Testis (tissue), 2 donors: Measurements from ENCODE around the gene CMYA5.

ENCODE experiments used
- POLR2A ChIP-seq: fragments of 450-650 bp; IDR thresholded peaks from one replicate; pipeline ENCODE4 v1.6.1; 2017; ENCODE audit warnings: antibody characterized with exemption, mild to moderate bottlenecking, moderate library complexity
- TF ChIP-seq, protein P1 (sequence below), 3 experiments: fragments of 450-650 bp in 2 of 3; fragments of 200-600 bp in 1 of 3; sonication (generic) in 1 of 3; IDR thresholded peaks; one replicate each; pipeline ENCODE4 v1.5.1; 2016 to 2019; ENCODE audit warnings: antibody characterized with exemption in 3 of 3, mild to moderate bottlenecking in 2 of 3, moderate library complexity in 1 of 3

DNA sequence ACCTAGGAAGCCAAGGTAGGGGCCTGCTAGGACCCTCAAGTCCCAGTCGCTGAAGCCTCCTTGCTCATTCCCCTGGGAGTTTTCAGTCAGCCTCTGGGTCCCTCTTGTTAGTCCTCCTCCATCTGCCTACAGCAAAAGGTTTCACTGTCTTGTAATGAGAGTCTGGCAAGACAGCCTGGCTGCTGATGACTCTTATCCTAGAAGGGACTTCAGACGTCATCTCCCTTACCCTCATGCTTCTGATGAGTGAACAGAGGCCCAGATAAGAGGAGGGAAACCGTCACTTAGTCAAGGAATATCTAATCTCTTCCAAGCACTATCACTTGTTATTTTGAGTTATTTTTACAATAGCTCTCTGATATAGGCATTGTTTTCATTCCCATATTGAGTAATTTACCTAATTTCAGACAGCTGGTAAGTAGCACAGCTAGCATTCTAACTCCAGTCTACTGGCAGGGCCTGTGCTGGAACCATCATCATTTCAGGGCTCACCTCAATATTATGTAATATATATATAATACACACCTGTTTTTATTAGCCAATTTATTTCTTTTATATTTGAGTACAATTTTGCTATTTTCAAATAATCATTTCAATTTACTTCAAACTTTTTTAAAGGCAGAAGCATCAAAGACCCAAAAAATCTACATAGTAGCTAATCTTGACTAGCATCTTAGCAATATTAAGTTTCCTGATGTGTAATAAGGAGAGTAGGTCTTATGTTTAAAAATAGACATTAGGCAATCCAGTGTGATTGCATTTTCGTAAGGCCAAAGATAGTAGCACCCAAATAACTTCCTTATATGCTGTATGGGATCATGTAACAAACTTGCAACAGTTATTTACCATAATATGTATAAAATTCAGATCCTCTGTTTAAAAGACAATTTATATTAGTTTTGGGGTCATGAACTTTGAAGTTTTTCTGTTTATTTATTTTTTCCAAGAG lies 7.9 kb downstream of the CMYA5 start:
- TF ChIP-seq, protein P1, sequence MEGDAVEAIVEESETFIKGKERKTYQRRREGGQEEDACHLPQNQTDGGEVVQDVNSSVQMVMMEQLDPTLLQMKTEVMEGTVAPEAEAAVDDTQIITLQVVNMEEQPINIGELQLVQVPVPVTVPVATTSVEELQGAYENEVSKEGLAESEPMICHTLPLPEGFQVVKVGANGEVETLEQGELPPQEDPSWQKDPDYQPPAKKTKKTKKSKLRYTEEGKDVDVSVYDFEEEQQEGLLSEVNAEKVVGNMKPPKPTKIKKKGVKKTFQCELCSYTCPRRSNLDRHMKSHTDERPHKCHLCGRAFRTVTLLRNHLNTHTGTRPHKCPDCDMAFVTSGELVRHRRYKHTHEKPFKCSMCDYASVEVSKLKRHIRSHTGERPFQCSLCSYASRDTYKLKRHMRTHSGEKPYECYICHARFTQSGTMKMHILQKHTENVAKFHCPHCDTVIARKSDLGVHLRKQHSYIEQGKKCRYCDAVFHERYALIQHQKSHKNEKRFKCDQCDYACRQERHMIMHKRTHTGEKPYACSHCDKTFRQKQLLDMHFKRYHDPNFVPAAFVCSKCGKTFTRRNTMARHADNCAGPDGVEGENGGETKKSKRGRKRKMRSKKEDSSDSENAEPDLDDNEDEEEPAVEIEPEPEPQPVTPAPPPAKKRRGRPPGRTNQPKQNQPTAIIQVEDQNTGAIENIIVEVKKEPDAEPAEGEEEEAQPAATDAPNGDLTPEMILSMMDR (IDR thresholded peaks at IDR 0.05): no peak
- no peak for TF ChIP-seq POLR2A
